GM12872 (cell line): ENCODE measurements around the gene CLEC6A.

Experiments used
- CTCF ChIP-seq: IDR thresholded peaks from 3 replicates; pipeline ENCODE4 v1.5.1; 2011; ENCODE audit warnings: low read depth, mild to moderate bottlenecking, low read length, moderate library complexity; ENCODE audit not compliant: insufficient read depth

CLEC6A gene

GRCh38 chr12:8455727-8456360 lies at the start of gene CLEC6A:
Gene CLEC6A, plus strand, starts transcription at chr12:8455962. Its CDS starts 150 bp downstream, at chr12:8456112.
- TF ChIP-seq CTCF: no peak

- TF ChIP-seq CTCF: no peak
Measured at GRCh38 chr12:8420506-8420905, 35.3 kb upstream of the CLEC6A start.

- no peak for TF ChIP-seq CTCF
Measured at GRCh38 chr12:8445731-8446130, 10.0 kb upstream of the CLEC6A start.

- TF ChIP-seq CTCF: no peak
Measured at GRCh38 chr12:8446642-8447547, 8.9 kb upstream of the CLEC6A start.

- no peak for TF ChIP-seq CTCF
Measured at GRCh38 chr12:8449355-8449859, 6.4 kb upstream of the CLEC6A start.

GRCh38 chr12:8452036-8452435 lies 3.7 kb upstream of the CLEC6A start:
- no peak for TF ChIP-seq CTCF

- TF ChIP-seq CTCF: no peak
Measured at GRCh38 chr12:8453021-8453513, 2.7 kb upstream of the CLEC6A start.
